ENCODE measurements around the gene PGBD1.
A peak's percentile ranks its signal among the peaks of the same experiment; 100 is the strongest.

The PGBD1 gene, protein sequence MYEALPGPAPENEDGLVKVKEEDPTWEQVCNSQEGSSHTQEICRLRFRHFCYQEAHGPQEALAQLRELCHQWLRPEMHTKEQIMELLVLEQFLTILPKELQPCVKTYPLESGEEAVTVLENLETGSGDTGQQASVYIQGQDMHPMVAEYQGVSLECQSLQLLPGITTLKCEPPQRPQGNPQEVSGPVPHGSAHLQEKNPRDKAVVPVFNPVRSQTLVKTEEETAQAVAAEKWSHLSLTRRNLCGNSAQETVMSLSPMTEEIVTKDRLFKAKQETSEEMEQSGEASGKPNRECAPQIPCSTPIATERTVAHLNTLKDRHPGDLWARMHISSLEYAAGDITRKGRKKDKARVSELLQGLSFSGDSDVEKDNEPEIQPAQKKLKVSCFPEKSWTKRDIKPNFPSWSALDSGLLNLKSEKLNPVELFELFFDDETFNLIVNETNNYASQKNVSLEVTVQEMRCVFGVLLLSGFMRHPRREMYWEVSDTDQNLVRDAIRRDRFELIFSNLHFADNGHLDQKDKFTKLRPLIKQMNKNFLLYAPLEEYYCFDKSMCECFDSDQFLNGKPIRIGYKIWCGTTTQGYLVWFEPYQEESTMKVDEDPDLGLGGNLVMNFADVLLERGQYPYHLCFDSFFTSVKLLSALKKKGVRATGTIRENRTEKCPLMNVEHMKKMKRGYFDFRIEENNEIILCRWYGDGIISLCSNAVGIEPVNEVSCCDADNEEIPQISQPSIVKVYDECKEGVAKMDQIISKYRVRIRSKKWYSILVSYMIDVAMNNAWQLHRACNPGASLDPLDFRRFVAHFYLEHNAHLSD

GRCh38 chr6:28281288-28282064 lies at the start of gene PGBD1:
PGBD1 (plus strand) TSS chr6:28281572; CDS start chr6:28283814, 2,242 bp downstream.
- TF ChIP-seq EP300 (IDR thresholded peaks at IDR 0.05; ENCODE audit: borderline replicate concordance), result no peak
- no peak; the same call in 1 of the 2 replicates for TF ChIP-seq ZBTB7A (IDR thresholded peaks at IDR 0.05; ENCODE audit: low read depth)
- no peak for TF ChIP-seq NFIC (IDR thresholded peaks at IDR 0.05)
- no peak for TF ChIP-seq CREB1 (IDR thresholded peaks at IDR 0.05; ENCODE audit: low read depth)
- TF ChIP-seq FOXM1 (IDR thresholded peaks at IDR 0.05; ENCODE audit: borderline replicate concordance, low read depth), result no peak
- peak; percentile 24; the same call in 1 of the 2 replicates for TF ChIP-seq MAX (IDR thresholded peaks at IDR 0.05)
- TF ChIP-seq TAF1 (IDR thresholded peaks at IDR 0.05; ENCODE audit: low read depth), result peak; percentile 84
- TF ChIP-seq RAD21 (IDR thresholded peaks at IDR 0.05; ENCODE audit: low read depth), result no peak; the same call in 1 of the 2 replicates
- no peak for TF ChIP-seq CEBPB (IDR thresholded peaks at IDR 0.05)
- peak; percentile 43; the same call in 1 of the 2 replicates for TF ChIP-seq TCF12 (IDR thresholded peaks at IDR 0.05; ENCODE audit: low read depth)
- no peak for TF ChIP-seq YY1 (IDR thresholded peaks at IDR 0.05; ENCODE audit: low read depth)
- TF ChIP-seq TEAD4 (IDR thresholded peaks at IDR 0.05), result 0 out of 2 replicates have a peak, but pooled peaks have one; percentile 3
- TF ChIP-seq USF1 (IDR thresholded peaks at IDR 0.05), result no peak
- TF ChIP-seq, protein P1, sequence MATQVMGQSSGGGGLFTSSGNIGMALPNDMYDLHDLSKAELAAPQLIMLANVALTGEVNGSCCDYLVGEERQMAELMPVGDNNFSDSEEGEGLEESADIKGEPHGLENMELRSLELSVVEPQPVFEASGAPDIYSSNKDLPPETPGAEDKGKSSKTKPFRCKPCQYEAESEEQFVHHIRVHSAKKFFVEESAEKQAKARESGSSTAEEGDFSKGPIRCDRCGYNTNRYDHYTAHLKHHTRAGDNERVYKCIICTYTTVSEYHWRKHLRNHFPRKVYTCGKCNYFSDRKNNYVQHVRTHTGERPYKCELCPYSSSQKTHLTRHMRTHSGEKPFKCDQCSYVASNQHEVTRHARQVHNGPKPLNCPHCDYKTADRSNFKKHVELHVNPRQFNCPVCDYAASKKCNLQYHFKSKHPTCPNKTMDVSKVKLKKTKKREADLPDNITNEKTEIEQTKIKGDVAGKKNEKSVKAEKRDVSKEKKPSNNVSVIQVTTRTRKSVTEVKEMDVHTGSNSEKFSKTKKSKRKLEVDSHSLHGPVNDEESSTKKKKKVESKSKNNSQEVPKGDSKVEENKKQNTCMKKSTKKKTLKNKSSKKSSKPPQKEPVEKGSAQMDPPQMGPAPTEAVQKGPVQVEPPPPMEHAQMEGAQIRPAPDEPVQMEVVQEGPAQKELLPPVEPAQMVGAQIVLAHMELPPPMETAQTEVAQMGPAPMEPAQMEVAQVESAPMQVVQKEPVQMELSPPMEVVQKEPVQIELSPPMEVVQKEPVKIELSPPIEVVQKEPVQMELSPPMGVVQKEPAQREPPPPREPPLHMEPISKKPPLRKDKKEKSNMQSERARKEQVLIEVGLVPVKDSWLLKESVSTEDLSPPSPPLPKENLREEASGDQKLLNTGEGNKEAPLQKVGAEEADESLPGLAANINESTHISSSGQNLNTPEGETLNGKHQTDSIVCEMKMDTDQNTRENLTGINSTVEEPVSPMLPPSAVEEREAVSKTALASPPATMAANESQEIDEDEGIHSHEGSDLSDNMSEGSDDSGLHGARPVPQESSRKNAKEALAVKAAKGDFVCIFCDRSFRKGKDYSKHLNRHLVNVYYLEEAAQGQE (IDR thresholded peaks at IDR 0.05; ENCODE audit: low read depth), result no peak
- no peak for TF ChIP-seq EGR1 (IDR thresholded peaks at IDR 0.05)

GRCh38 chr6:28232785-28233184 lies 48.6 kb upstream of the PGBD1 start:
- TF ChIP-seq YY1 (IDR thresholded peaks at IDR 0.05; ENCODE audit: low read depth), result no peak
- TF ChIP-seq CREB1 (IDR thresholded peaks at IDR 0.05; ENCODE audit: low read depth), result no peak
- no peak for TF ChIP-seq MAX (IDR thresholded peaks at IDR 0.05)
- no peak for TF ChIP-seq RAD21 (IDR thresholded peaks at IDR 0.05; ENCODE audit: low read depth)
- TF ChIP-seq NFIC (IDR thresholded peaks at IDR 0.05), result no peak
- TF ChIP-seq TAF1 (IDR thresholded peaks at IDR 0.05; ENCODE audit: low read depth), result no peak
- no peak for TF ChIP-seq FOXM1 (IDR thresholded peaks at IDR 0.05; ENCODE audit: borderline replicate concordance, low read depth)
- no peak for TF ChIP-seq TEAD4 (IDR thresholded peaks at IDR 0.05)
- TF ChIP-seq TCF12 (IDR thresholded peaks at IDR 0.05; ENCODE audit: low read depth), result no peak
- TF ChIP-seq EP300 (IDR thresholded peaks at IDR 0.05; ENCODE audit: borderline replicate concordance), result no peak
- no peak for TF ChIP-seq USF1 (IDR thresholded peaks at IDR 0.05)
- TF ChIP-seq EGR1 (IDR thresholded peaks at IDR 0.05), result no peak
- TF ChIP-seq, protein P1 (IDR thresholded peaks at IDR 0.05; ENCODE audit: low read depth), result no peak

DNA sequence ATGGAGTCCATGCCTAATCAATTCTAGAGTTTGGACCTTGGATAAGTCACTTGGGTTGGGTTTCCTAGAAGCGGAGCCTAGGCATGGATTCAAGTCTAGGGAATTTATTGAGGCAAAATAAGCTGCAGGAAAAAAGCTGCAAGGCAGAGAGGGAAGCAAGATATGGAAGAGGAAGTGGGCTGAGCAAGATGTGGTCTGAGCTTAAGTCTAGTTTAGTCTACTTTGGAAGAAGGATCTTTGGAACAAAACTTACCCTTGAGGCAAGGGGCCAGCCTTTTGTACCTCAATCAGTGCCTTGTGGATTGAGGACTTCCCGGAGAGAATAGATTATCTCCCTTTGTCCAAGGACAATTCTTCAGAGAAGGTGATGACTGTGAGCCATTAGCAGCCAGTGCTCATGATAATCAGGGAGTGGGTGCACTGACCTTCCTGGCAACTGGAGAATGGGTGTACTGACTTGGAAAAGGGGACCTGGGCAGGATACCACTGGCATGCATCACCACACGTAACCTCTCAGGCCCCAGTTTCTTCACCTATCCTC lies 45.4 kb upstream of the PGBD1 start:
- no peak for TF ChIP-seq NFIC (IDR thresholded peaks at IDR 0.05)
- no peak for TF ChIP-seq CREB1 (IDR thresholded peaks at IDR 0.05; ENCODE audit: low read depth)
- no peak for TF ChIP-seq TAF1 (IDR thresholded peaks at IDR 0.05; ENCODE audit: low read depth)
- TF ChIP-seq EP300 (IDR thresholded peaks at IDR 0.05; ENCODE audit: borderline replicate concordance), result no peak
- TF ChIP-seq TCF12 (IDR thresholded peaks at IDR 0.05; ENCODE audit: low read depth), result no peak
- TF ChIP-seq RAD21 (IDR thresholded peaks at IDR 0.05; ENCODE audit: low read depth), result no peak
- TF ChIP-seq EGR1 (IDR thresholded peaks at IDR 0.05), result no peak
- TF ChIP-seq YY1 (IDR thresholded peaks at IDR 0.05; ENCODE audit: low read depth), result no peak
- no peak for TF ChIP-seq USF1 (IDR thresholded peaks at IDR 0.05)
- no peak for TF ChIP-seq CEBPB (IDR thresholded peaks at IDR 0.05)
- TF ChIP-seq ZBTB7A (IDR thresholded peaks at IDR 0.05; ENCODE audit: low read depth), result no peak
- no peak for TF ChIP-seq FOXM1 (IDR thresholded peaks at IDR 0.05; ENCODE audit: borderline replicate concordance, low read depth)
- TF ChIP-seq TEAD4 (IDR thresholded peaks at IDR 0.05), result no peak
- TF ChIP-seq MAX (IDR thresholded peaks at IDR 0.05), result no peak
- TF ChIP-seq, protein P1 (IDR thresholded peaks at IDR 0.05; ENCODE audit: low read depth), result no peak

Data from Ishikawa (cell line).